RWPE1 (cell line): Measurements from ENCODE around the gene COL4A4.

Experiments
- CTCF ChIA-PET: fragments of 350-600 bp; sonication (Branson Sonifier 250); formaldehyde crosslinking; extraction: SDS; loops from one replicate; lab custom pipeline; 2021; lab: Yijun Ruan, JAX
- POLR2A ChIA-PET: fragments of 400-600 bp; formaldehyde crosslinking; extraction: SDS; loops from one replicate; lab custom pipeline; 2020; ENCODE audit warnings: antibody characterized with exemption; ENCODE audit not compliant: low non-redundant PET; lab: Yijun Ruan, JAX
- DNase-seq: peaks from one replicate; pipeline ENCODE4 v3.0.0; 2012; ENCODE audit warnings: low spot score
- H3K27ac ChIP-seq: fragments of 450-650 bp; 2 replicates; pipeline ENCODE4 v1.5.1; 2017
- CTCF ChIP-seq: fragments of 450-650 bp; conservative IDR thresholded peaks from 2 replicates; pipeline ENCODE4 v1.5.1; 2017; ENCODE audit warnings: low read depth, mild to moderate bottlenecking

Gene COL4A4

DNA sequence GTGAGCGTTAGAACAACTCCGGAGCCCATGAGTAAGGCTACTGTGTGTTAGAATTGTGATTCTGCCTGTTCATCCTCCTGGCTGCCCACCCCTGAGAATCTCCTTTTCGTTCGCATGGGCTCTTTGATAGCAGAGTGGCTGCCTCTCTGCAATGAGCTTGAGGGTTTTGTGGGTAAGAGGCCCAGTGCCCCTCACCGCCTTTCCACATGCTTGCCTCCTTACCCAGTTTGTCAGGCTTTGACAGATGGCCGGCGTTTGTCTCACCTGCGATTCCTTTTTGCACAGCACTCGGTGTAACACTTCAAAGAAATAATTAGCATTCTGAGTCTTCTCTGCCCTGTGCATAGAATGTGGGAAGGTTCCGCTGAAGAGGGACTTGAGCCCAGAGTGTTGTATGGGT is 190.2 kb downstream of the COL4A4 start:
- DNase-seq, result no peak
- CTCF ChIA-PET, result interaction anchor here (0.6 kb wide), 1 partner anchor 49 kb away, joined by 4 read pairs; no protein-coding TSS in a partner anchor
- TF ChIP-seq CTCF, result no peak
- no peak overlapping the region for H3K27ac ChIP-seq
- POLR2A ChIA-PET, result no interaction called here

- no peak for DNase-seq
- ChIA-PET CTCF (interaction anchor here (0.6 kb wide), 1 partner anchor 76 kb away, joined by 5 read pairs; no protein-coding TSS in a partner anchor), POLR2A (no interaction called here)
- no peak for TF ChIP-seq CTCF
- H3K27ac ChIP-seq, result no peak overlapping the region
These were observed 192.2 kb downstream of the COL4A4 start for GRCh38 chr2:226971770-226972169.

GRCh38 chr2:226971084-226971483 is 192.9 kb downstream of the COL4A4 start:
- DNase-seq, result no peak
- no peak overlapping the region for H3K27ac ChIP-seq
- TF ChIP-seq CTCF, result no peak
- ChIA-PET CTCF (no interaction called here), POLR2A (no interaction called here)

DNA sequence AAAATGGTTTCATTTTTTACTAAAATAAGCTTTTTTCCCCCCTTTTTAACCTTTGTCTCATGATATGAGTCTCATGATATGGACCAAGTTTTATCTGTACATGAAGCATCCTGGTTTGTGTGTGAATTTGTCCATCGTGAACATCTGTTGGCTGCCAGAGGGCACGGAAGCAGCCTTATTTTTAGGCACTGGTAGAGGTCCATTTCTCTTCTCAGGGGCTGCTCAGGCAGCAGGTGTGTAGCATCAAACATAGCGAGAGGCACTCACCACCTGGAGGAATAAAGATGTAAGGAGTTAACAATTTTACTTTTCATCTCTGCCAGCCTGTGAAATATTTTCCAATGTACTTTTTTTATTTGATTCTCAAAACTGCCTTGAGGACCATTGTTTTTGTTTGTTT is 193.6 kb downstream of the COL4A4 start:
- no peak for TF ChIP-seq CTCF
- ChIA-PET POLR2A (no interaction called here), CTCF (interaction anchor here (0.6 kb wide), 1 partner anchor 63 kb away, joined by 3 read pairs; no protein-coding TSS in a partner anchor)
- H3K27ac ChIP-seq, result no peak overlapping the region
- DNase-seq, result no peak

- no peak for DNase-seq
- ChIA-PET CTCF (interaction anchor here (0.6 kb wide), 1 partner anchor 894 kb away, joined by 4 read pairs; no protein-coding TSS in a partner anchor), POLR2A (no interaction called here)
- no peak overlapping the region for H3K27ac ChIP-seq
- no peak for TF ChIP-seq CTCF
These were observed 194.5 kb downstream of the COL4A4 start for GRCh38 chr2:226969417-226970080.

DNA sequence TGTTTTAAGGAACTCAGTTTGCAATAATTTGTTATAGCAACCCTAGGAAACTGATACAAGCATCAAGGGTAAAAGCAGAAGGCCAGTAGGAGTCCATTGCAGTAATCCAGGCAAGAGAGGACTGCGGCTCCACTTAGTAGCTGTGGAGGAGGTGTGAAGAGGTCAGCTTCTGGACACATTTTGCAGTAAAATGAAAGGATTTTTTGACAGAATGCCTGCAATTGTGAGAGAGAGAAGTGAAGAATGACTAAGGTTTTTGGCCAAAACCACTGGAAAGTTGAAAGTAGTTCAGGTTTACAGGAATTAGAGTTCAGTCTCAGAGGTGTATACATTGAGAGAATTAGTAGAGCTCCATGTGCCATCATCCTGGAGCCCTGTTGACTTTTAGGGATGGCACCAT is 198.6 kb downstream of the COL4A4 start:
- POLR2A ChIA-PET, result no interaction called here
- DNase-seq, result no peak
- TF ChIP-seq CTCF, result no peak
- CTCF ChIA-PET, result no interaction called here
- no peak overlapping the region for H3K27ac ChIP-seq
